ENCODE results near the gene SARM1. TPM values are rescaled to one million over a fixed set of nuclear protein-coding genes. Genes with fewer than 3 reads are reported as not detected.

SARM1 gene
- polyA plus RNA-seq, 1 of the 3 experiments (the other 2 are of a cell fraction), result 17.4 TPM

GRCh38 chr17:28421787-28422305, 50.4 kb downstream of the SARM1 start:
- H3K4me1 ChIP-seq (ENCODE audit: control insufficient read depth in 1 of 2, insufficient read depth in 2 of 2, low read depth in 1 of 2, low read length in 1 of 2), result no peaks in the 10 kb centered on the region
- no peak overlapping the region for H2AFZ ChIP-seq (ENCODE audit: low read depth)
- 51% methylated on average over 7 of the region's 7 CpGs for WGBS (ENCODE audit: low lambda C conversion rate)
- H3K9ac ChIP-seq, result no peak overlapping the region
- H4K20me1 ChIP-seq (ENCODE audit: insufficient read depth), result no peaks in the 10 kb centered on the region
- no peak overlapping the region for H3K27ac ChIP-seq (ENCODE audit: low read depth in 2 of 2, low read length in 1 of 2)
- H3K36me3 ChIP-seq (replicated peaks in 1 of 2; ENCODE audit: control insufficient read depth in 1 of 2, insufficient read depth in 2 of 2, low read length in 1 of 2), result no peaks in the 10 kb centered on the region
- no peak overlapping the region for H3K4me2 ChIP-seq
- POLR2A ChIA-PET, result no interaction called here
- no peak for DNase-seq
- no peaks in the 10 kb centered on the region for H3F3A ChIP-seq (replicated peaks; ENCODE audit: insufficient read depth)
- CTCF ChIA-PET, result no interaction called here
- H3K79me2 ChIP-seq (ENCODE audit: insufficient read depth), result no peaks in the 10 kb centered on the region
- no peak for TF ChIP-seq CTCF (IDR thresholded peaks at IDR 0.05)
- TF ChIP-seq PBX3 (IDR thresholded peaks at IDR 0.05), result no peak
- no peak for TF ChIP-seq SMC3 (IDR thresholded peaks at IDR 0.05; ENCODE audit: low read depth, low read length)
- TF ChIP-seq REST (IDR thresholded peaks at IDR 0.05; ENCODE audit: low read depth, low read length), result no peak
- TF ChIP-seq ELF1 (IDR thresholded peaks at IDR 0.05), result no peak
- no peak for TF ChIP-seq MEF2A (IDR thresholded peaks at IDR 0.05; ENCODE audit: borderline replicate concordance, low read depth)
- no peak for TF ChIP-seq USF2 (IDR thresholded peaks at IDR 0.05; ENCODE audit: borderline replicate concordance, low read depth, low read length)
- TF ChIP-seq EP300 (IDR thresholded peaks at IDR 0.05; ENCODE audit: borderline replicate concordance in 1 of 2, low read depth in 1 of 2, low read length in 1 of 2), result no peak
- no peak for TF ChIP-seq IRF3 (IDR thresholded peaks at IDR 0.05; ENCODE audit: low read depth, low read length)
- no peak for TF ChIP-seq TCF12 (IDR thresholded peaks at IDR 0.05)
- no peak for TF ChIP-seq CHD2 (IDR thresholded peaks at IDR 0.05; ENCODE audit: low read length, partially characterized antibody)
- no peak for TF ChIP-seq SIN3A (IDR thresholded peaks at IDR 0.05; ENCODE audit: borderline replicate concordance, low read depth, low read length)
- H3K9me3 ChIP-seq, result no peaks in the 10 kb centered on the region
- H3K9me2 ChIP-seq, result no peaks in the 10 kb centered on the region
- no peaks in the 10 kb centered on the region; the same call in 1 of the 2 replicates for H3K27me3 ChIP-seq (ENCODE audit: insufficient read depth)
- H3K4me3 ChIP-seq (ENCODE audit: low read depth in 2 of 2, low read length in 1 of 2), result no peak overlapping the region
